ENCODE measurements around the gene BLTP3B. TPM values are rescaled to one million over a fixed set of nuclear protein-coding genes. Genes with fewer than 3 reads are reported as not detected.

BLTP3B gene
- total RNA-seq, 1 experiment from 2014 or later = 31.8 TPM

DNA sequence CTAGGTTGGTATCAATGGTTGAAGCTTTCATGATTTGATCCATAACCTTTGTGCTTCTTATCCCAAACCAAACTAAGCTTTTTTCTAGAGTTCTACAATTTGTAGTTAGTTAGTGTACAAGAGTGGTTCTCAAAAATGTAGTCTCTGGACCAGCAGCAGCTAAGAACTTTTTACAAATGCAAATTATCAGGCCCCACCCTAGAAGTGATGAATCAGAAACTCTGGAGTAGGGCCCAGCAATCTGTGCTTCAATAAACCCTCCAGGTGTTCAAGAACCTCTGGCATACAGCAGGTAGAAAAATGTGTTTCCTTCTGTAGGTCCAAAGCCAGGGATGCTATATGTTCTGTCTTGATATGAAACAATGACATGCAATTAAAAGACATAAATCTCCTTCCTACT, 31.8 kb upstream of the BLTP3B start:
- no peaks in the 10 kb centered on the region for H3K27me3 ChIP-seq (replicated peaks; ENCODE audit: insufficient read depth, low read depth, low read length, poor library complexity)
- no peak for TF ChIP-seq EZH2 (IDR thresholded peaks at IDR 0.05; ENCODE audit: borderline replicate concordance, low read depth, low read length, poor library complexity, severe bottlenecking)
- no peak for TF ChIP-seq CTCF (conservative IDR thresholded peaks at IDR 0.05; ENCODE audit: low read depth, low read length)
- no peak overlapping the region for H3K27ac ChIP-seq (ENCODE audit: low read depth, low read length, poor library complexity, severe bottlenecking)
- H3K9me3 ChIP-seq (ENCODE audit: low read depth, low read length, poor library complexity, severe bottlenecking) = no peaks in the 10 kb centered on the region
- CTCF ChIA-PET = no interaction called here
- H3K36me3 ChIP-seq (ENCODE audit: insufficient read depth, low read length, poor library complexity, severe bottlenecking) = no peaks in the 10 kb centered on the region
- BruUV-seq (replicated peaks) = no TSS peak
- POLR2A ChIA-PET (ENCODE audit: low non-redundant PET) = interaction anchor here (0.6 kb wide), 1 partner anchor 38 kb away, joined by 5 read pairs; no protein-coding TSS in a partner anchor
- no peak overlapping the region for H3K4me3 ChIP-seq (ENCODE audit: low read depth, low read length, poor library complexity, severe bottlenecking)
- intact Hi-C loops (cut with micrococcal nuclease; ENCODE audit: unreplicated experiment) = no loop called here
- DNase-seq (ENCODE audit: low spot score) = no peak
- H3K4me1 ChIP-seq (ENCODE audit: insufficient read depth, low read length, poor library complexity, severe bottlenecking) = no peaks in the 10 kb centered on the region

GRCh38 chr12:100173111-100173510, 30.4 kb upstream of the BLTP3B start:
- H3K27me3 ChIP-seq (replicated peaks; ENCODE audit: insufficient read depth, low read depth, low read length, poor library complexity) = no peaks in the 10 kb centered on the region
- intact Hi-C loops (cut with micrococcal nuclease; ENCODE audit: unreplicated experiment) = no loop called here
- TF ChIP-seq CTCF (conservative IDR thresholded peaks at IDR 0.05; ENCODE audit: low read depth, low read length) = no peak
- TF ChIP-seq EZH2 (IDR thresholded peaks at IDR 0.05; ENCODE audit: borderline replicate concordance, low read depth, low read length, poor library complexity, severe bottlenecking) = no peak
- H3K9me3 ChIP-seq (ENCODE audit: low read depth, low read length, poor library complexity, severe bottlenecking) = no peaks in the 10 kb centered on the region
- POLR2A ChIA-PET (ENCODE audit: low non-redundant PET) = no interaction called here
- no peak overlapping the region for H3K4me3 ChIP-seq (ENCODE audit: low read depth, low read length, poor library complexity, severe bottlenecking)
- no peaks in the 10 kb centered on the region for H3K4me1 ChIP-seq (ENCODE audit: insufficient read depth, low read length, poor library complexity, severe bottlenecking)
- no peak for DNase-seq (ENCODE audit: low spot score)
- H3K36me3 ChIP-seq (ENCODE audit: insufficient read depth, low read length, poor library complexity, severe bottlenecking) = no peaks in the 10 kb centered on the region
- no peak overlapping the region for H3K27ac ChIP-seq (ENCODE audit: low read depth, low read length, poor library complexity, severe bottlenecking)
- CTCF ChIA-PET = no interaction called here
- no TSS peak for BruUV-seq (replicated peaks)

- POLR2A ChIA-PET (ENCODE audit: low non-redundant PET) = no interaction called here
- no peak for TF ChIP-seq CTCF (conservative IDR thresholded peaks at IDR 0.05; ENCODE audit: low read depth, low read length)
- TF ChIP-seq EZH2 (IDR thresholded peaks at IDR 0.05; ENCODE audit: borderline replicate concordance, low read depth, low read length, poor library complexity, severe bottlenecking) = no peak
- no peak overlapping the region for H3K4me3 ChIP-seq (ENCODE audit: low read depth, low read length, poor library complexity, severe bottlenecking)
- intact Hi-C loops (cut with micrococcal nuclease; ENCODE audit: unreplicated experiment) = no loop called here
- no TSS peak for BruUV-seq (replicated peaks)
- no peak for DNase-seq (ENCODE audit: low spot score)
- CTCF ChIA-PET = no interaction called here
- H3K36me3 ChIP-seq (ENCODE audit: insufficient read depth, low read length, poor library complexity, severe bottlenecking) = no peaks in the 10 kb centered on the region
- H3K9me3 ChIP-seq (ENCODE audit: low read depth, low read length, poor library complexity, severe bottlenecking) = no peaks in the 10 kb centered on the region
- H3K4me1 ChIP-seq (ENCODE audit: insufficient read depth, low read length, poor library complexity, severe bottlenecking) = no peaks in the 10 kb centered on the region
- H3K27me3 ChIP-seq (replicated peaks; ENCODE audit: insufficient read depth, low read depth, low read length, poor library complexity) = no peaks in the 10 kb centered on the region
- no peak overlapping the region for H3K27ac ChIP-seq (ENCODE audit: low read depth, low read length, poor library complexity, severe bottlenecking)
Measured at GRCh38 chr12:100171248-100171647, 28.6 kb upstream of the BLTP3B start.
